Heart left ventricle (tissue), 13 donors: Measurements from ENCODE around the gene SNORC.

Experiments used
- CTCF ChIP-seq, 12 donors: fragments of 200-600 bp; sonication (generic) in 4 of 12; IDR thresholded peaks; one replicate each; pipeline versions ENCODE4 v1.5.0 to v1.8.0; 2018 to 2022; ENCODE audit warnings: antibody characterized with exemption in 12 of 12, mild to moderate bottlenecking in 5 of 12
- POLR2A ChIP-seq, 2 donors: fragments of 450-650 bp; IDR thresholded peaks; one replicate each; pipeline ENCODE4 v1.6.1; 2017; ENCODE audit warnings: antibody characterized with exemption in 2 of 2, mild to moderate bottlenecking in 2 of 2, moderate library complexity in 2 of 2
- donor health status: ischemic (EF 13 %, LVEDD 7.1; RV severe dilation, severe dysfunction).
- donor health status: DM: no; HTN: yes; CAD: no.
- donor health status: DM: no; HTN: no; CAD: no.
- donor health status: ischemic (EF 25% LVEDD 6.9; RV normal size, moderate dysfunction).
- donor health status: ischemic (EF 25% LVEDD 5.7; RV mildly dilated, moderate dysfunction).
- donor health status: ischemic (EF 35%, LVEDD 5.7; RV mildly dilated, moderate dysfunction).
- donor health status: nonischemic (EF 11% LVEDD 7.7; RV severe dilation, severe dysfunction).
- donor health status: DM: yes; HTN: yes; CAD: no.
- donor health status: PGD.
- donor health status: ischemic (EF 29% LVEDD 5.4; RV normal size, mild dysfunction).
- donor health status: nonischemic (EF 23%, LVEDD 6.1; RV moderate dilation, normal function).

GRCh38 chr2:232925153-232925820, 55.2 kb downstream of the SNORC start:
- no peak for TF ChIP-seq CTCF (IDR thresholded peaks at IDR 0.05)
- TF ChIP-seq POLR2A (IDR thresholded peaks at IDR 0.05), result no peak
